GM12892 (cell line): ENCODE measurements around the gene NRSN1.

Source experiments
- DNase-seq: peaks from one replicate; pipeline ENCODE4 v3.0.0; 2011; ENCODE audit not compliant: insufficient read length
- FAIRE-seq: peaks from 2 replicates; lab custom pipeline; 2011; peaks lifted over from hg19 to GRCh38; lab: Jason Lieb, UNC
- POLR2A ChIP-seq: IDR thresholded peaks from 2 replicates; pipeline ENCODE4 v1.6.1; 2011; ENCODE audit warnings: low read depth, low read length, control low read depth
- POLR2AphosphoS5 ChIP-seq: IDR thresholded peaks from 2 replicates; pipeline ENCODE4 v1.6.1; 2011; ENCODE audit warnings: low read depth, low read length, control low read depth
- TAF1 ChIP-seq: IDR thresholded peaks from 2 replicates; pipeline ENCODE4 v1.6.1; 2011; ENCODE audit warnings: low read depth, mild to moderate bottlenecking, control low read depth, low read length, borderline replicate concordance

NRSN1 gene

DNA sequence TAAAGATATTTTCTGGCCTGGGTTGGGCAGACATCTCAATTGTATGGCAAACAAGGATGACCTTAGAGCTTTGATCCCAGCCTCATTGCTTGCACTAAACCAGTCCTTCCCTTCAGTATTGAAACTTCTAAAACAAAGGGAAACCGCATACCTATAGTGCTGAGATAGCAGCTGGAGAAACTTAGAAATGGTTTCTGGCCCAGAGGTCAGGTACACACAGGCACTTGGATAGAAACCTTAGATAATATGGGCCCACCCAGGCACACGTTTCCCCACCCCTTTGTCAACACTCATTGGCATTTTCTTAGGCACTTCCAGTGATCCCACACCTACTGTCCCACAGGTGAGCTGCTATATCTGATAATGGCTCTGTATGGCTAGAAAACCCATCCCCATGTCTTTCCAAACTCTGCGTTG, 22.1 kb downstream of the NRSN1 start:
- FAIRE-seq (no peak), DNase-seq (no peak)
- TF ChIP-seq POLR2AphosphoS5 (no peak), POLR2A (no peak), TAF1 (no peak)

DNA sequence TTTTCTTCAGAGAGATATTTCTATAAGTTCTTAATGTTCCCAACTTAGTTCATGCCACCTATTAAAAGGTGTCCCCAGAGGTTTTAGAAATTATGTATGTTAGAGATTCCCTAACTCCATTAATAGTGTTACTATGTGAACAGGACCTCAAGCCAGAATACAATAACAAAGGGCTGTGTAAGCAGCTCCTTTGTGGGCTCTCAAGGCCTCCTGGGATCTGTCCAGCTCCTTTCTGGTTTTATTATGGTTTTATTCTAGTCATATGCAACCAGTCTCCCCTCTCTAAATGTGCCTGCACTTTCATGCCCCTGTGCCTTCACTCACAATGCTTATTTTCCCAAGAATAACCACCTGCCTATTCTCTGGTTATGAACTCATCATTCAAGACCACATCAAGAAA, 22.7 kb downstream of the NRSN1 start:
- no peak for TF ChIP-seq POLR2AphosphoS5
- no peak for TF ChIP-seq POLR2A
- TF ChIP-seq TAF1: no peak
- DNase-seq: no peak
- FAIRE-seq: no peak

DNA sequence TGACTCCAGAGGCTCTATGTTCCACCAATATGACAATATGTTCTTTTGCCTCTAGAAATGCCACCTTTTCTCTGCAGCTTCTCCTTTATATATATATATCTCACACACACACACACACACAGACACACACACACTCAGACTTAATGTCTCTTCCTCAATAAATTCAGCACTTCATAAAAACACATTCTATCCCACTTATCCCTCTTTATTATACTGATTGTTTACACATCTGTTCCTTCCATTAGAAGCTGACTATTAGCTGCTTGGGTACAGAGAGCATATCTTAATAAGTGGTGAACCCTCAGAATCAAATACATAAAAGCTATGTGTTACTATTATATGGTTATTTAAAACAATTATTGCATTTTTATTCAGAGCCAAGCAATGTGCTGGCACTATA, 23.3 kb downstream of the NRSN1 start:
- DNase-seq: no peak
- no peak for TF ChIP-seq TAF1
- FAIRE-seq: no peak

DNA sequence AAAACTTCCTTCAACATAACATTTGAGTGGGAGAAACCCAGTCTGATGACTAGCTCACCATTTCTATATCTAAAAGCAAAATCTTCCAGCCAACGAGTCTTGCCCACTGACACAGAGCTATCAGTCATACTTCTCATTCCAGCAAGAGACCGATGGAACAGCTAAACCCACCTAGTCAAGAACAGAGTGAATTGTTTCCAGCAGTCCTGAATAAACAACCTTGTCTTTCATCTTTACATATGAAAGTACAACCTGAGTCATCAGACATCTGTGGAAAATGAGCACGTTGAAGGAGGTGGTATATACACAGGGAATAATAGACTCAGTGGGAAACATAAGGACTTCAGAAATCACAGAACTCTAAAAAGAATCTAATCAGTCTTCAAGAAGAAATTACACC, 23.8 kb downstream of the NRSN1 start:
- DNase-seq (no peak), FAIRE-seq (no peak)
- TF ChIP-seq TAF1 (no peak), POLR2A (no peak), POLR2AphosphoS5 (no peak)

DNA sequence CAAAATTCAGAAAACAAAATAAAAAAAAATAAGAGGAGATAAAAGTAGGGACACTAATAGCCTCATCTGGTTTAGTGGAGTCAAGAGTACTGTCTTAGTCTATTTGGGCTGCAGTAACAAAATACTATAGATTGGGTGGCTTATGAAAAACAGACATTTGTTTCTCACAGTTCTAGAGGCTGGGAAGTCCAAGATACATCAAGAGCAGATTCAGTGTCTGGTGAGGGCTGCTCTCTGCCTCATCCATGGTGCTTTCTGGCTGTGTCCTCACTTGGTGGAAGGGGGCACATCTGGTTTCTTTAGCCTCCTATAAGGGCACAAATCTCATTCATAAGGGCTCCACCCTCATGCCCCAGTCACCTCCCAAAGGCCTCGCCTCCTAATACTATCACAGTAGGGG, 26.0 kb downstream of the NRSN1 start:
- FAIRE-seq: no peak

DNA sequence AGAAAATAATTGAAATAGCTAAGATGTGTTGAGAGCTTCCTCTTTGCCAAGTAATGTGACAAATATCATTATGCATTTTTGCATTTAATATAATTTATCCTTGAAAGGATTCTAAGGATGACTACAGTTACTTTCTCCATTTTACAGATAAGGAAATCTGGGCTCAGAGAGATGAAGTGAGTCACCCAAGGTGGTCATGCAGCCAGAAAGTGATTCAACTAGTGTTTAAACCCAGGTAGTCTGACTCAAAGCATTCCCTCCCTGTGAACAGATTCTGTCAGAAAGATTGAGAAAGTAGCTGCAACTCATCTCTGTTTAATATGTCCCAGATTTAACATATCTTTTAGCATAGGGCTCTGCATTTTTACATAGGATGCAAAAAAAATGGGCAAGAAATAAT, 28.1 kb downstream of the NRSN1 start:
- no peak for TF ChIP-seq TAF1
- no peak for TF ChIP-seq POLR2A
- no peak for TF ChIP-seq POLR2AphosphoS5
- no peak for DNase-seq
- FAIRE-seq: no peak

More for the DNA sequence above, 26.0 kb downstream of the NRSN1 start:
- no peak for DNase-seq
- TF ChIP-seq TAF1 (no peak), POLR2AphosphoS5 (no peak), POLR2A (no peak)

DNA sequence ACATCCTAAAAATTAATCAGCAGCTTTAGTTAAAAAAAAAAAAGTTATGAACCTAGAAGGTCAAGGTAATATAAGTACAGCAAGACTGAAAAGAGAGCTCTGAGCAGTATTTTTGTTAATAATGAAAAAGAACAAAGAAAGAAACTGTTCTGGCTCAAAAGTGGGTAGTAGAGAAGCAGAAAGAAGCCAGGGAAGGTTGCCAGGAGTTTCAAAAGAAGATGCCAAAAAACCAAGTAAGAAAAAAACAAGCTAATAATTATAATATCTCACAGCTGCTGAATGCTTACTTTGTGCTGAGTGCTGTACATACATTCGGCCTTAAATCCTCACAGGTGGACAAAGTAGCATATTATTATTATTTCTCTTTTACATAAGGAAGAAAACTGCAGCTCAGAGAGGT, 31.9 kb downstream of the NRSN1 start:
- no peak for TF ChIP-seq POLR2AphosphoS5
- TF ChIP-seq POLR2A: no peak
- TF ChIP-seq TAF1: no peak
- no peak for FAIRE-seq
- DNase-seq: no peak

DNA sequence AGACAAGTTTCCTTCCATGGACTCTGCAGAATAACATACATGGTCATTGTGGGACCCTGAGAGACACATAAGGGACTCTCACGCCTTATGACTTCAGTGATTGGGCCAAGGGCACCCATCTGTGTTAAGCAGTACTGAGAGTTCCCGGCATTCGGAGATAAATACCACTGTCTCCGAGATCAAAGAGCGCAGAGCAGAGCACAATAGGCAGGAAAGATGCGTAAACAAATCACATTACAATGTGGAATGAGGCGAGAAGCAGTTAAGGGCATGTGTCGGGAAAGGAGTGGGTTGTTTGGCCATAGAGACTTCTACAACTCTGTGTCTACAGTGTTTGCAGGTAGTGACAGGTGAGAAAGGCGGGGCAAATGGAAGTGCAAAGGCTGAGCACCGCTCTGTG, 57.6 kb downstream of the NRSN1 start:
- DNase-seq (no peak), FAIRE-seq (no peak)
- no peak for TF ChIP-seq POLR2A
- TF ChIP-seq TAF1: no peak
- TF ChIP-seq POLR2AphosphoS5: no peak

DNA sequence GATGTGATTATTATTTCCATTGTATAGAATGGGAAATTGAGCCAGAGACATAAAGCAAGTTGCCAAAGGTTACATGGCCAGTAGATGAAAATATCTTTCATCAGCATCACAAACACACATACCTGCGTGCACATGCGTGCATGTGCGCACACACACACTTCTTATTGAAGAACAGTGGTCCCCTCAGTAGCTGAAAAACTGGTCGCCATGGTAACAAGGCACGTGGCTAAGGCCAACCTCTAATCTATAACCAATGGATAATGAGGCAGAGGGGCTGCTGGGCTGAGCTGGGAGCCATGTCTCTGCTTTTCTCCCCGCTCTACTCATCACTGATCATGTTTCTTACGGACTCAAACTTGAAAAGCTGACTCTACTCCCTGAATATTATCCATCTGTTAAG, 60.3 kb downstream of the NRSN1 start:
- DNase-seq: no peak
- TF ChIP-seq POLR2A (no peak), POLR2AphosphoS5 (no peak), TAF1 (no peak)
- no peak for FAIRE-seq

DNA sequence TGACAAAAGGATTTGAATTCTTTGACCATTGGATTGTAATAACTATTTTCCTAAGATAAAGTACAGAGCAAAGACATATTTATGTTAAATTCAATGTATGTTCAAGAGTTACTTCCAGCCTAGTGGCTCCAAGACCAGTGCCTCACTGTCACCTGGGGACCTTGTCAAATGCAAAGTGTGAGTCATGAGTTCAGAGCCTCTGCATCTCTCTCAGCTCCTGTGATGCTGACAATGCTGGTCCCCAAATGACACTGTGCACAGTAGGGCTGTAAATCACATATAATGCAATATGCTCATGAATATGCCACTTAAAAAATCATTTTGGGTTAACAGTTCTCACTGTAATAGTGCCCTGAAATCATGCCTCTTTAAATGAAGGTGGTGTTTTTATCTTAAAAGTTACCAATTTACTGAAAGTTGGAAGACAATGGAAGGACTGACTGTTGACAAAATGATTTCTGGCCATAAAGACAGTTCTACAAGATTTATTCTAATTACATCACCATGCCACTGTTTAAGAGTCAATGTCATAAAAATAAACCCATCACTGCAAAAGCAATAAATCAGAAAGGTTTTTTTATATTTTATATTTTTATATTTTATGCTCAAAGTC, 62.1 kb downstream of the NRSN1 start:
- DNase-seq: no peak
- TF ChIP-seq POLR2A (no peak), TAF1 (no peak), POLR2AphosphoS5 (no peak)
- FAIRE-seq: no peak

DNA sequence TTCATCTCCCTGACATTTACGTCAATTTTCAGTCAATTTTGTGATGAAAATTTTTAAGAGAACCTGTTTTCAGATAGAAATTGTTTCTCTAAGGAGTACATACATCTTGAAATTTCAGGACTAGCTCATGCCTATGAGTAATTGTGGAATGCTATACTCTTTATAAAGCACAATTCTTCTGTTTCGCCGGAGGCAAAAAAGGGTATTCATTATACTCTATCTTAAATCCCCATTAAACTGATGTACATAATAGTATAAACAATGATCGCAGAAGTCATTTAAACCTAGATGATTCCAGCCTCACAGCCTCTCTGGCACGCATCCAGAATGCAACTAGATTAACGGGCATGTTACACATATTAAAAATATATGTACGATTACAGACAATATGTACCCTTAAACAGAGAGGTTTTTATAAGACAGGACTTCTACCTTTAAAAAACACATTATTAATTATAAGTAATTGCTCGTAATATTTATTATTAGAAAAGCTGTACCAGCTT, 62.6 kb downstream of the NRSN1 start:
- DNase-seq: no peak
- TF ChIP-seq TAF1: no peak
- no peak for TF ChIP-seq POLR2A
- FAIRE-seq: no peak

DNA sequence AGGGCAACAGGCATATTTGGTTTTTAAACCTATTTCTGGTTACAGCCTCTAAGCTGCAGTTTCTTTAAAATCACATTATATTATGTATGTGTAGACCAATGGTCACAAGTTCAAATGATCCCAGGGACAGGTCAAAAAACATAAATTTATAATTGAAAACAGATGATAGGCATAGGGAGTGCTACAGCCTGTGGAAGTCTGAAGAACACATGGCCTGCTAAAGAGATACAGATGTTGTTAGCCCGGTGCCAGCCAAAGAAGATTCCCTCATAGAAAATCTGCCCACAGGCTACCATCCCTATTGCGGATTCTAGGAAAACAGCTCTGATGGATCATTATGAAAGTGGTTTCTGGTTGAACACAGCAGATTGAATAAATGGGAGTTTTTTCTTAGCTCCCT, 65.3 kb downstream of the NRSN1 start:
- DNase-seq (no peak), FAIRE-seq (no peak)
- TF ChIP-seq POLR2A: no peak
- no peak for TF ChIP-seq TAF1
- no peak for TF ChIP-seq POLR2AphosphoS5

DNA sequence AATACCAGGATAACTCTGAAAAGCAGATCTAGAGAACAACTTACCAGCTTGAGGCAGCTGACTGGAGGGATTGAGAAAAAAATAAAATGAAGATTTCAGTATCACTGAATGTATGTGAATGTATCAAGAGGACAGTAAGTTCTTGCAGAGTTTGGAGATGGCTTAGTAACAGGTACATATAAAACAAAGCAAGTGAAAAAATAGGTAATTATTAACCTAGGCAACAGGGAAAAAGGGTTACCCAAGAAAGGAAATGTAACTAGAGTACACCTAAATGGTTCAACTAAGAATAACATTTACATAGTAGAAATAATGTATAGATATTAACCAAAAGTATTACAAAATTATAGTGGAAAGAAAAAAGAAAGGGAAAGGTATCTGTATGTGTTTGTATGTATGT, 67.3 kb downstream of the NRSN1 start:
- TF ChIP-seq POLR2A: no peak
- no peak for TF ChIP-seq POLR2AphosphoS5
- no peak for TF ChIP-seq TAF1
- FAIRE-seq (no peak), DNase-seq (no peak)
